GM06990 (cell line): ENCODE data around the gene LCP2.

Source experiments
- DNase-seq: peaks from one replicate; pipeline ENCODE4 v3.0.0-alpha.2; 2011; ENCODE audit not compliant: insufficient read length; ENCODE audit errors: extremely low read depth
- H3K27me3 ChIP-seq: replicated peaks from 2 replicates; pipeline ENCODE4 v1.6.0; 2011; ENCODE audit warnings: low read length; ENCODE audit not compliant: control insufficient read depth, insufficient read depth
- H3K36me3 ChIP-seq: 2 replicates; pipeline ENCODE4 v1.5.1; 2011; ENCODE audit warnings: low read length; ENCODE audit not compliant: control insufficient read depth, insufficient read depth
- H3K4me3 ChIP-seq: replicated peaks from 2 replicates; pipeline ENCODE4 v1.5.1; 2011; ENCODE audit warnings: low read depth, mild to moderate bottlenecking, control low read depth, low read length
- TF ChIP-seq, protein P1 (sequence below): IDR thresholded peaks from 2 replicates; pipeline ENCODE4 v1.5.1; 2011; ENCODE audit warnings: low read length, control low read depth, mild to moderate bottlenecking, inconsistent platforms; ENCODE audit not compliant: insufficient read depth, poor library complexity, severe bottlenecking

Gene LCP2

DNA sequence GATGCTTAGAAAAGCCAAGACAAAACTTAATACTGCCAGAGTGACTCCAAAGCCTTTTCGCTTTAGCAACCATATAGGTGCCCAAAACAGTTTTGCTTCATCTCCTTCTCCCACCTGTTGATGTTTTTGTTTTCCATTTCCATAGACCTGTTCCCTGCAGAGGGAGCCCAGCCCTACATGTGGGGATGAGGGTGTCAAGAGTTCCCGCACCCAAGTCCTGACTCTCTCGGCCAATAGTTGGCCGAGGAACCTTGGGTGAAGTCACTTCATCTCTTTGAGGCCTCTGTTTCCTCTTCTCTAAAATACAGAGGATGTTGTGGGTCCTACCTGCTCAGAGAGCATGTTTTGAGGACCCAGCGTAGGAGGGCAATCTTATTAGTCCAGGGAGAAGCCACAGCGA, 38.5 kb upstream of the LCP2 start:
- H3K4me3 ChIP-seq = no peak overlapping the region
- no peak for DNase-seq
- H3K36me3 ChIP-seq = no peaks in the 10 kb centered on the region
- H3K27me3 ChIP-seq = no peaks in the 10 kb centered on the region
- TF ChIP-seq, protein P1, sequence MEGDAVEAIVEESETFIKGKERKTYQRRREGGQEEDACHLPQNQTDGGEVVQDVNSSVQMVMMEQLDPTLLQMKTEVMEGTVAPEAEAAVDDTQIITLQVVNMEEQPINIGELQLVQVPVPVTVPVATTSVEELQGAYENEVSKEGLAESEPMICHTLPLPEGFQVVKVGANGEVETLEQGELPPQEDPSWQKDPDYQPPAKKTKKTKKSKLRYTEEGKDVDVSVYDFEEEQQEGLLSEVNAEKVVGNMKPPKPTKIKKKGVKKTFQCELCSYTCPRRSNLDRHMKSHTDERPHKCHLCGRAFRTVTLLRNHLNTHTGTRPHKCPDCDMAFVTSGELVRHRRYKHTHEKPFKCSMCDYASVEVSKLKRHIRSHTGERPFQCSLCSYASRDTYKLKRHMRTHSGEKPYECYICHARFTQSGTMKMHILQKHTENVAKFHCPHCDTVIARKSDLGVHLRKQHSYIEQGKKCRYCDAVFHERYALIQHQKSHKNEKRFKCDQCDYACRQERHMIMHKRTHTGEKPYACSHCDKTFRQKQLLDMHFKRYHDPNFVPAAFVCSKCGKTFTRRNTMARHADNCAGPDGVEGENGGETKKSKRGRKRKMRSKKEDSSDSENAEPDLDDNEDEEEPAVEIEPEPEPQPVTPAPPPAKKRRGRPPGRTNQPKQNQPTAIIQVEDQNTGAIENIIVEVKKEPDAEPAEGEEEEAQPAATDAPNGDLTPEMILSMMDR = no peak

DNA sequence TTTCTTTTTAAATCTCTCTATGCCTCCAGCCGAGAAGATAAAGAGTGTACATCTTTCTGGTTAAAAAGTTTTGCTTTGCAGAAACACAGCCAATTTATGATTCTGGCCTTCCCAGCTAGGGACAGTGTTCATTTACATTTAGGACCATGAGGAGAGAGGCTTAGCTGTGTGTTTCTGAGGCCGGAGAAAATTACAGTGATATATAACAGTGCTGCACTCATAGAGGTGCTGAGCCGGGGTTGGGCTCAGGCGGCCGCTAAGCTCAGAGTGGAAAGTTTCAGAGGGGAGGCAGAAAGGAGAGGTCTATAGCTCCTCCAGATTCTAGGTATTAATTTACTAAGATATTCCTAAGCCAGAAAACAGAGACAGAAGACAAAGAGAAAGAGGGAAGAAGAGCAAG, 37.0 kb upstream of the LCP2 start:
- Histone ChIP-seq H3K27me3 (no peaks in the 10 kb centered on the region), H3K4me3 (no peak overlapping the region), H3K36me3 (no peaks in the 10 kb centered on the region)
- TF ChIP-seq, protein P1 = no peak
- no peak for DNase-seq

DNA sequence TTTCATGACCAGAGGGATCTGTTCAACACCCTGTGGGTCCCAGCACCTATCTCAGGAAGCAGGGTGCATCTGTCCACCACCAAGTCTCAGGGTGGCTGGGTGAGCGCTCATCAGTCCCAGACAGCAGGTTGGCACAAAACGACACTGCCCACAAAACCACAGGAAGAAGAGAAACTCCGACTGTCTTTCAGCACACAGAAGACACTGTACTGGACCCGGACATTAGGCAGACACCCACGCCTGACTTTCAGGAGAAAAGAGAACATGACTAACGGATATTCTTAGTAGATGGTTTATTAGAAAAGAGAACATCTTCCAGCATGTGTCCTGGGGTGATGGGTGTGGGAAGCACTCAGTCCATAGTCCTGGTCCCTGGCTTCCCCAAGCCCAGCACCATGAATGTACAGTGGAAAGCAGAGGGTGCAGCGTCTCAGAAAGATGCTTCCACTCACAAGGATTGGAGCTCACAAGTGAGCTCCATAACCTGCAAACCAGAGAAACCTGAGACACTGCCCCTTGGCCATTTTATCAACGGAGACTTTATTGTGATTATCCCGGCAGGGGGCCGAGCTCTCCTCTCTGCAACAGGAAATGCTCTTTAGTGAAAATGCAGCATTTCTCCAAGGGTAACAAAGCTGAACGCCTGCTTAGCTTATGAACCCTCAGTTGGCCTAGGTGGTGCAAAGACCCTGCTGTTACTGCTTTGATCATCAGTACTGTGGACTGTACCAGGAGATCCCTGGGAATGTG, 35.8 kb upstream of the LCP2 start:
- TF ChIP-seq, protein P1 = no peak

DNA sequence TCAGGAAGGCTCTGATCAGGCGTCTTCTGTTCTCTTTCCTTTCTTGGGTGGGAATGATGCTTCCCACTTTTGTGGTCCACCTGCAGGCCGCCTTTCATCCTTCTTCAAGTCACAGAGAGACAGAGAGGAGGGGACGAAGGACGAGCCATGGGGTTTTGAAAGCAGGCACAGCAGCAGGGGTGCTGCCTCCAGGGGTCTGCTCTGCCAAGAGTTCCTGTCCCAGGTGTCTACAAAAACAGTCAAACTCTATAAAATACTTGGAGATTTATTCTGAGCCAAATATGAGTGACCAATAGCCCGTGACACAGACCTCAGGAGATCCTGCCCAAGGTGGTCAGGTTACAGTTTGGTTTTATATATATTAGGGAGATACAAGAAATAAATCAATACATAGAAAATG, 34.5 kb upstream of the LCP2 start:
- no peak for DNase-seq
- Histone ChIP-seq H3K27me3 (no peaks in the 10 kb centered on the region), H3K36me3 (no peaks in the 10 kb centered on the region), H3K4me3 (no peak overlapping the region)
- TF ChIP-seq, protein P1 = no peak

More for the DNA sequence above, 35.8 kb upstream of the LCP2 start:
- DNase-seq = peak; percentile 37
- no peaks in the 10 kb centered on the region for H3K36me3 ChIP-seq
- no peaks in the 10 kb centered on the region for H3K27me3 ChIP-seq
- no peak overlapping the region for H3K4me3 ChIP-seq

DNA sequence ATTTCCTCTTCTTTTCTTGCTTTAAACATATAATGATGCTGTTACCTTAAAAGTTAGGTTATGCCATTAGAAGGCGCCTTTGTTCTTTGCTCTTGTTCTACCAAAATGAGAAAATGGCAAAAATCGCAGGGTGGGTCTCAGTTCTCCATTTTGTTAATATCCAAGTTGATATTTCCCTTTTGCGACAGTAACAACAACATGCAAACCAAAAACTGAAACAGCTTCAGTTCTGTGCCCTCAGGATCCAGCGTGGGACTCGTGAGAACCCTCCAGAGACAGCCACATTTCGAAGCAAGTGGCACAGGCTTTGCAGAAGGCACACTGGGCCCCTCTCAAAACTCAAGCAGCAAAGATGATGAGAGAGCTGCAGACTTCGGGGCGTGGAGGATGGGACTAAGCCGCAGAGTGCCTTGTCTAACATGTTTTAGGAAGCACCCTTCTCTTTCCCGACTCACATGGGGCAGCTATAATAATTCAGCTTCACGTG, 33.0 kb upstream of the LCP2 start:
- H3K4me3 ChIP-seq = no peak overlapping the region
- TF ChIP-seq, protein P1 = no peak
- no peaks in the 10 kb centered on the region for H3K27me3 ChIP-seq
- DNase-seq = peak; percentile 44
- no peaks in the 10 kb centered on the region for H3K36me3 ChIP-seq

DNA sequence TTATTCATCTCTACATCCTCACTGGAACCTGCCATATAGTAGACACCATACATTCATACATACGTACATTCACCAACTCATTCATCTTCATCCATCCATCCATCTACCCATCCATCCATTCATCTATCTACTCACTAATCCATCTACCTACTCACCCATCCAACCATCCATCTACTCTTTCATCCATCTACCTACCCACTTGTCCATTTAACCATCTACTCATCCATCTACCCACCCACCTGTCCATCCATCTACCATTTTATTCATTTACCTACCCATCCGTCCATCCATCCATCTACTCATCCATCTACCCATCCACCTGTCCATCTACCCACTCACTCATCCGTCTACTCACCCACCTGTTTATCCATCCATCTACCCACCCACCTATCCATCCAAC, 31.9 kb upstream of the LCP2 start:
- Histone ChIP-seq H3K4me3 (no peak overlapping the region), H3K36me3 (no peaks in the 10 kb centered on the region), H3K27me3 (no peaks in the 10 kb centered on the region)
- TF ChIP-seq, protein P1 = no peak
- no peak for DNase-seq
